ENCODE measurements around the gene SUMO2. TPM values are rescaled to one million over a fixed set of nuclear protein-coding genes. Genes with fewer than 3 reads are reported as not detected.

Gene SUMO2
- total and polyA plus RNA-seq, 10 of the 15 experiments (the other 5 are each of a cell fraction or from before 2014, with no cell fraction given), result 163 to 803 (median 555) TPM

- Histone ChIP-seq H3K9ac (ENCODE audit: control insufficient read depth, insufficient read depth, low read length) (no peak overlapping the region), H3K4me2 (ENCODE audit: control insufficient read depth, insufficient read depth) (no peak overlapping the region), H3K27ac (ENCODE audit: control insufficient read depth, insufficient read depth) (no peak overlapping the region), H4K20me1 (ENCODE audit: control insufficient read depth, insufficient read depth) (no peaks in the 10 kb centered on the region), H3K9me3 (replicated peaks; ENCODE audit: control insufficient read depth, insufficient read depth, low read length) (no peaks in the 10 kb centered on the region), H3K27me3 (replicated peaks in 1 of 2; ENCODE audit: control insufficient read depth in 2 of 2, insufficient read depth in 2 of 2, low read length in 1 of 2) (no peaks in the 10 kb centered on the region), H3K79me2 (ENCODE audit: control insufficient read depth, insufficient read depth, low read length) (no peaks in the 10 kb centered on the region), H2AFZ (ENCODE audit: control insufficient read depth, low read depth, low read length) (no peak overlapping the region), H3K4me3 (no peak overlapping the region), H3K4me1 (ENCODE audit: control insufficient read depth, insufficient read depth, low read length) (peaks cover under 1% of the 10 kb centered on the region), H3K36me3 (ENCODE audit: control insufficient read depth in 2 of 2, insufficient read depth in 2 of 2, low read length in 1 of 2) (no peaks in the 10 kb centered on the region)
- no peak for DNase-seq (ENCODE audit: low read depth, low spot score)
- WGBS (ENCODE audit: insufficient coverage, insufficient replicate concordance, low lambda C conversion rate, missing lambda C conversion rate), result 79% methylated on average over 5 of the region's 5 CpGs
- BruUV-seq (replicated peaks), result no TSS peak
- in situ Hi-C loops (cut with MboI) (no loop called here), intact Hi-C loops (cut with micrococcal nuclease; ENCODE audit: unreplicated experiment) (no loop called here)
- no peak for TF ChIP-seq SMAD1 (IDR thresholded peaks at IDR 0.05; ENCODE audit: low read depth, partially characterized antibody)
- TF ChIP-seq NRF1 (conservative IDR thresholded peaks at IDR 0.05; ENCODE audit: low read depth, low read length), result no peak
- no peak for TF ChIP-seq FOXM1 (IDR thresholded peaks at IDR 0.05; ENCODE audit: low read depth, low read length)
- no peak for TF ChIP-seq HDGF (IDR thresholded peaks at IDR 0.05)
- no peak for TF ChIP-seq IRF3 (IDR thresholded peaks at IDR 0.05)
- no peak for TF ChIP-seq NR2C1 (IDR thresholded peaks at IDR 0.05)
- no peak for TF ChIP-seq STAT1 (conservative IDR thresholded peaks at IDR 0.05)
- TF ChIP-seq, protein P1, sequence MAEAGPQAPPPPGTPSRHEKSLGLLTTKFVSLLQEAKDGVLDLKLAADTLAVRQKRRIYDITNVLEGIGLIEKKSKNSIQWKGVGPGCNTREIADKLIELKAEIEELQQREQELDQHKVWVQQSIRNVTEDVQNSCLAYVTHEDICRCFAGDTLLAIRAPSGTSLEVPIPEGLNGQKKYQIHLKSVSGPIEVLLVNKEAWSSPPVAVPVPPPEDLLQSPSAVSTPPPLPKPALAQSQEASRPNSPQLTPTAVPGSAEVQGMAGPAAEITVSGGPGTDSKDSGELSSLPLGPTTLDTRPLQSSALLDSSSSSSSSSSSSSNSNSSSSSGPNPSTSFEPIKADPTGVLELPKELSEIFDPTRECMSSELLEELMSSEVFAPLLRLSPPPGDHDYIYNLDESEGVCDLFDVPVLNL (IDR thresholded peaks at IDR 0.05; ENCODE audit: low read depth, low read length), result no peak
- TF ChIP-seq JUND (IDR thresholded peaks at IDR 0.05; ENCODE audit: low read depth, low read length), result no peak
- TF ChIP-seq, protein P2, sequence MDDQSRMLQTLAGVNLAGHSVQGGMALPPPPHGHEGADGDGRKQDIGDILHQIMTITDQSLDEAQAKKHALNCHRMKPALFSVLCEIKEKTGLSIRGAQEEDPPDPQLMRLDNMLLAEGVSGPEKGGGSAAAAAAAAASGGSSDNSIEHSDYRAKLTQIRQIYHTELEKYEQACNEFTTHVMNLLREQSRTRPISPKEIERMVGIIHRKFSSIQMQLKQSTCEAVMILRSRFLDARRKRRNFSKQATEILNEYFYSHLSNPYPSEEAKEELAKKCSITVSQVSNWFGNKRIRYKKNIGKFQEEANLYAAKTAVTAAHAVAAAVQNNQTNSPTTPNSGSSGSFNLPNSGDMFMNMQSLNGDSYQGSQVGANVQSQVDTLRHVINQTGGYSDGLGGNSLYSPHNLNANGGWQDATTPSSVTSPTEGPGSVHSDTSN (IDR thresholded peaks at IDR 0.05; ENCODE audit: insufficient replicate concordance, low read depth, low read length), result no peak
- ChIA-PET RAD21 (ENCODE audit: unreplicated experiment) (no interaction called here), SMC1A (ENCODE audit: uncharacterized antibody, unreplicated experiment) (interaction anchor here (1.1 to 1.5 kb wide), 3 partner anchors 12 to 15 kb away, joined by 3 to 4 read pairs (median 3); no protein-coding TSS in a partner anchor), CTCF (no interaction called here), POLR2A (no interaction called here)
- no peak for ATAC-seq
- no peak for FAIRE-seq
These were observed 22.5 kb downstream of the SUMO2 start for GRCh38 chr17:75160211-75160610.
